ENCODE results near the gene ZNF660. TPM values are rescaled to one million over a fixed set of nuclear protein-coding genes. Genes with fewer than 3 reads are reported as not detected.

Gene ZNF660
- total RNA-seq, 1 experiment from 2014 or later = 4.1 TPM

GRCh38 chr3:44624749-44625480 lies 40.2 kb downstream of the ZNF660 start, which contains the start of gene ZNF197:
Gene ZNF197 (plus strand): TSS chr3:44625036. CDS start chr3:44629155, 4,119 bp downstream.
- H3K4me3 ChIP-seq (ENCODE audit: low read depth, low read length, poor library complexity, severe bottlenecking) = peak within 1 kb of the TSS; percentile 71
- peak within 1 kb of the TSS; percentile 65 for H3K27ac ChIP-seq (ENCODE audit: low read depth, low read length, poor library complexity, severe bottlenecking)
- peaks cover 3% of the 10 kb centered on the region for H3K36me3 ChIP-seq (ENCODE audit: insufficient read depth, low read length, poor library complexity, severe bottlenecking)
- no peaks in the 10 kb centered on the region for H3K9me3 ChIP-seq (ENCODE audit: low read depth, low read length, poor library complexity, severe bottlenecking)
- intact Hi-C loops (cut with micrococcal nuclease; ENCODE audit: unreplicated experiment) = loop anchor here (1.0 kb wide), 1 partner anchor 23 kb away; the partner anchor contains the start of gene ZNF35
- CTCF ChIA-PET = no interaction called here
- TF ChIP-seq CTCF (conservative IDR thresholded peaks at IDR 0.05; ENCODE audit: low read depth, low read length) (no peak), EZH2 (IDR thresholded peaks at IDR 0.05; ENCODE audit: borderline replicate concordance, low read depth, low read length, poor library complexity, severe bottlenecking) (no peak)
- POLR2A ChIA-PET (ENCODE audit: low non-redundant PET) = interaction anchor here (0.7 kb wide), 2 partner anchors 213 to 1003 kb away, joined by 3 to 5 read pairs; partner anchors contain the start of gene ANO10
- no TSS peak for BruUV-seq (replicated peaks)
- H3K27me3 ChIP-seq (replicated peaks; ENCODE audit: insufficient read depth, low read depth, low read length, poor library complexity) = no peaks in the 10 kb centered on the region
- no peaks in the 10 kb centered on the region for H3K4me1 ChIP-seq (ENCODE audit: insufficient read depth, low read length, poor library complexity, severe bottlenecking)
- peak; percentile 90 for DNase-seq (ENCODE audit: low spot score)

DNA sequence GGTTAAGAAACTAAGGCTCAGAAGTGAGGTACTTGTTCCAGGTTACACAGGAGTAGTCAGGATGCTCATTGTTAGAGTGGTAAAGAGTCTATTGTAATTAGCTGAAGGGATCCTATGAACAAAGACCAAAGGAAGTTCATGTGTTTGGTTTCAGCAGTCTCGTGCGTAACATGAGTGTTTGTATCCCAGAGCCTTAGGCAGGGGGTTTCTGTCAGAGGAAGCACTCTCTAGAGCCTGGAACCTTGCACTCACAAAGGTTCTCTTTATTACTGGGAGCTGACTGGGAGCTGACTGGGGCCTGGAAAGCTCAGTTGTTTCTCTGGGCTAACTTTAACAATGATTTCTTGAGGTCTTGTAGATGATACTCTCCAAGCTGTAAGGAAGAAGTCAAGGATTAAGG lies 44.0 kb downstream of the ZNF660 start:
- no peak for DNase-seq (ENCODE audit: low spot score)
- Histone ChIP-seq H3K9me3 (ENCODE audit: low read depth, low read length, poor library complexity, severe bottlenecking) (no peaks in the 10 kb centered on the region), H3K4me1 (ENCODE audit: insufficient read depth, low read length, poor library complexity, severe bottlenecking) (no peaks in the 10 kb centered on the region), H3K27me3 (replicated peaks; ENCODE audit: insufficient read depth, low read depth, low read length, poor library complexity) (no peaks in the 10 kb centered on the region), H3K36me3 (ENCODE audit: insufficient read depth, low read length, poor library complexity, severe bottlenecking) (peaks cover 12% of the 10 kb centered on the region), H3K27ac (ENCODE audit: low read depth, low read length, poor library complexity, severe bottlenecking) (no peak overlapping the region), H3K4me3 (ENCODE audit: low read depth, low read length, poor library complexity, severe bottlenecking) (no peak overlapping the region)
- TF ChIP-seq EZH2 (IDR thresholded peaks at IDR 0.05; ENCODE audit: borderline replicate concordance, low read depth, low read length, poor library complexity, severe bottlenecking) (no peak), CTCF (conservative IDR thresholded peaks at IDR 0.05; ENCODE audit: low read depth, low read length) (no peak)
- no TSS peak for BruUV-seq (replicated peaks)
- CTCF ChIA-PET = no interaction called here
- POLR2A ChIA-PET (ENCODE audit: low non-redundant PET) = no interaction called here
- intact Hi-C loops (cut with micrococcal nuclease; ENCODE audit: unreplicated experiment) = no loop called here

GRCh38 chr3:44632193-44632592 lies 47.4 kb downstream of the ZNF660 start:
- TF ChIP-seq EZH2 (IDR thresholded peaks at IDR 0.05; ENCODE audit: borderline replicate concordance, low read depth, low read length, poor library complexity, severe bottlenecking) (no peak), CTCF (conservative IDR thresholded peaks at IDR 0.05; ENCODE audit: low read depth, low read length) (no peak)
- BruUV-seq (replicated peaks) = no TSS peak
- CTCF ChIA-PET = no interaction called here
- Histone ChIP-seq H3K27me3 (replicated peaks; ENCODE audit: insufficient read depth, low read depth, low read length, poor library complexity) (no peaks in the 10 kb centered on the region), H3K9me3 (ENCODE audit: low read depth, low read length, poor library complexity, severe bottlenecking) (no peaks in the 10 kb centered on the region), H3K4me3 (ENCODE audit: low read depth, low read length, poor library complexity, severe bottlenecking) (no peak overlapping the region), H3K36me3 (ENCODE audit: insufficient read depth, low read length, poor library complexity, severe bottlenecking) (peaks cover 27% of the 10 kb centered on the region), H3K4me1 (ENCODE audit: insufficient read depth, low read length, poor library complexity, severe bottlenecking) (no peaks in the 10 kb centered on the region), H3K27ac (ENCODE audit: low read depth, low read length, poor library complexity, severe bottlenecking) (no peak overlapping the region)
- intact Hi-C loops (cut with micrococcal nuclease; ENCODE audit: unreplicated experiment) = no loop called here
- DNase-seq (ENCODE audit: low spot score) = no peak
- POLR2A ChIA-PET (ENCODE audit: low non-redundant PET) = no interaction called here

Measured in A673 (cell line).